GM10248 (cell line): Measurements from ENCODE around the gene ZNF684.
"Not testable (repeated sequence)": the region's sequence is repeated elsewhere in the genome, so short reads cannot be mapped to it uniquely, and the experiment has no call there.

Experiments used
- CTCF ChIA-PET: fragments of 300-600 bp; sonication (Branson Sonifier 250); formaldehyde crosslinking; extraction: SDS; loops from one replicate; lab custom pipeline; 2021; ENCODE audit warnings: antibody characterized with exemption; lab: Yijun Ruan, JAX
- POLR2A ChIA-PET: fragments of 350-650 bp; sonication (Branson Sonifier 250); formaldehyde crosslinking; extraction: SDS; loops from one replicate; lab custom pipeline; 2020; ENCODE audit warnings: antibody characterized with exemption; lab: Yijun Ruan, JAX
- DNase-seq: peaks from one replicate; pipeline ENCODE4 v3.0.0; 2012; ENCODE audit errors: extremely low spot score
- TF ChIP-seq, protein P1 (sequence below): IDR thresholded peaks from 2 replicates; pipeline ENCODE4 v1.5.1; 2012; ENCODE audit warnings: mild to moderate bottlenecking, low read depth; ENCODE audit errors: extremely low read depth, missing control alignments, control extremely low read depth

ZNF684 gene

DNA sequence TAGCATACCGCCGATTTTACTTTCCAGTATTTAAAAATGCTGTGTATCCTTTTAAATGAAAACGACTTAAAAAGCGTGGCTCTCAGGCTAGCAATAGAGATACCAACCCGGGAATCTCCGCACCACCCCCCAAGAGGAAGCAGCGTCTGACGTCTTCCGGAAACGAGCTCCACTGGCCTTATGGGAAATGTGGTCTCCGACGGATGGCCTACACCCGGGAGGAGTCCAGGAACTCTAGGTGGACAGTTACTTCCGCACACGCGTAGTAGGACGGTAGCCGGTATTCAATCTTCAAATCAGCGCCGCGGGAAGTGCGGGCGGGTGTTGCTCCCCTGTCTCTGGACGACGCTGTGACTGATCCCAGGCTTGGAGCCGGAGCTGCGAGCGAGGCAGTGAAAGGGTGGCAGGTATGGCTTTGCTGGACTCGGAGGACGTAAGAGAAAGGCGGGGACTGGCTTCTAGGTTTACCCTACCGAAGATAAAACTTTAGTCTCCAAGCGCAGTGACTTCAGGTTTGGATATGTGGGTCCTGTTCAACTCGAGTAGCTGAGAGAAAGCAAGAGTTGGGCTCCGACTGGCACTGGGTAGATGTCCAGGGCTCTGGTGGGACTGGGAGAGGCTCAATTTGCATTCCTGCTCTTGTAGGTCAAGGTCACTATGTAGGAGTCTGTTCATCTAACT is at the start of gene ZNF684:
Gene ZNF684 (plus strand): TSS at position 257 of the 681 bp plus-strand sequence. CDS start 1,530 bp downstream, outside the sequence.
- ChIA-PET POLR2A (interaction anchor here (0.6 to 1.0 kb wide), 4 partner anchors 23 to 480 kb away, joined by 3 to 5 read pairs (median 3); partner anchors contain the start of gene EXO5), CTCF (interaction anchor here (0.6 to 2.8 kb wide), 17 partner anchors 9 to 890 kb away, joined by 3 to 24 read pairs (median 4); no protein-coding TSS in a partner anchor)
- TF ChIP-seq, protein P1, sequence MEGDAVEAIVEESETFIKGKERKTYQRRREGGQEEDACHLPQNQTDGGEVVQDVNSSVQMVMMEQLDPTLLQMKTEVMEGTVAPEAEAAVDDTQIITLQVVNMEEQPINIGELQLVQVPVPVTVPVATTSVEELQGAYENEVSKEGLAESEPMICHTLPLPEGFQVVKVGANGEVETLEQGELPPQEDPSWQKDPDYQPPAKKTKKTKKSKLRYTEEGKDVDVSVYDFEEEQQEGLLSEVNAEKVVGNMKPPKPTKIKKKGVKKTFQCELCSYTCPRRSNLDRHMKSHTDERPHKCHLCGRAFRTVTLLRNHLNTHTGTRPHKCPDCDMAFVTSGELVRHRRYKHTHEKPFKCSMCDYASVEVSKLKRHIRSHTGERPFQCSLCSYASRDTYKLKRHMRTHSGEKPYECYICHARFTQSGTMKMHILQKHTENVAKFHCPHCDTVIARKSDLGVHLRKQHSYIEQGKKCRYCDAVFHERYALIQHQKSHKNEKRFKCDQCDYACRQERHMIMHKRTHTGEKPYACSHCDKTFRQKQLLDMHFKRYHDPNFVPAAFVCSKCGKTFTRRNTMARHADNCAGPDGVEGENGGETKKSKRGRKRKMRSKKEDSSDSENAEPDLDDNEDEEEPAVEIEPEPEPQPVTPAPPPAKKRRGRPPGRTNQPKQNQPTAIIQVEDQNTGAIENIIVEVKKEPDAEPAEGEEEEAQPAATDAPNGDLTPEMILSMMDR, result no peak
- DNase-seq, result peak; percentile 92

DNA sequence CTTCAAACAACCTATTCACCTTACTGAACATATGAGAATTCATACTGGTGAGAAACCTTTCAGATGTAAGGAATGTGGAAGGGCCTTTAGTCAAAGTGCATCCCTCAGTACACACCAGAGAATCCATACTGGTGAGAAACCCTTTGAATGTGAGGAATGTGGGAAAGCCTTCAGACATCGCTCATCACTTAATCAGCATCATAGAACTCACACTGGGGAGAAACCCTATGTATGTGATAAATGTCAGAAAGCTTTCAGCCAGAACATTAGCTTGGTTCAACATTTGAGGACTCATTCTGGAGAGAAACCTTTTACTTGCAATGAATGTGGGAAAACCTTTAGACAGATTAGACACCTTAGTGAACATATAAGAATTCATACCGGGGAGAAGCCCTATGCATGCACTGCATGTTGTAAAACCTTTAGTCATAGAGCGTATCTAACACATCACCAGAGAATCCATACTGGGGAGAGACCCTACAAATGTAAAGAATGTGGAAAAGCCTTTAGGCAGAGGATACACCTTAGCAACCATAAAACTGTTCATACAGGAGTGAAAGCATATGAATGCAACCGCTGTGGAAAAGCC is 36.0 kb upstream of the ZNF684 start:
- ChIA-PET CTCF (no interaction called here), POLR2A (no interaction called here)
- TF ChIP-seq, protein P1, result no peak
- no peak for DNase-seq

DNA sequence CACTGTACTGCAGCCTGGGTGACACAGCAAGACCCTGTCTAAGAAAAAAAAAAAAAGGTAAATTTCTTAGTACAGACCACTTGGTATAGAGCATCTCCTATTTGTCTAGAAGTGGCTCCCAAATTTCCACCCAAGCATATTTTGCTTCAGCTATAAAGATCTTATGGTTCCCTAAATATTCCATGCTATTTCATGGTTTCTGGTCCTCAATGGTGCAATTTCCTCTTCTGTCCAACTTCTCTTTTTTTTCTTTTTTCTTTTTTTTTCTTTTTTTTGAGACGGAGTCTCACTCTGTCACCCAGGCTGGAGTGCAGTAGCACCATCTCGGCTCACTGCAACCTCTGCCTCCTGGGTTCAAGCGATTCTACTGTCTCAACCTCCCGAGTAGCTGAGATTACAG is 28.8 kb upstream of the ZNF684 start:
- POLR2A ChIA-PET, DNase-seq, CTCF ChIA-PET: not testable (repeated sequence)

DNA sequence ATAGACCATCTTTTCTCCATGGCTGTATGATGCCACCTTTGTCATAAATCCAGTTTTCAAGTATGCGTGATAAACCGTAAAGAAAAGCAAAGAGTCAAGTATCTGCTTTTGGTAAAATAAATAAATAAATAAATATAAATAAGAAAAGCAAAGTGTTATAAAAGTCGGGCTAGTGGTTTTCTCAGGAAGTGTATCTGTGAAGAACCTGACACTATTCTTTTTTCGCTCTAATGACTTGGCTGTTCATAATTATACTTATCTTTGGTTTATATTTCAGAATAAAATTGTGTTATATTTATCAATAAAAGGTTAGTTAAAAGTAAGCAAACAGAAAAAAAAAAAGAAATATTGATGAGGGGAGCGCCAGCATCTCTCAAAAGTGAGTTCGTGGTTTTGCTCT is 23.5 kb upstream of the ZNF684 start:
- POLR2A ChIA-PET, result interaction anchor here (1.4 kb wide), 1 partner anchor 23 kb away, joined by 3 read pairs; the partner anchor contains the start of gene ZNF684
- TF ChIP-seq, protein P1, result no peak
- CTCF ChIA-PET, result interaction anchor here (1.5 kb wide), 1 partner anchor 9 kb away, joined by 3 read pairs; no protein-coding TSS in a partner anchor
- no peak for DNase-seq

DNA sequence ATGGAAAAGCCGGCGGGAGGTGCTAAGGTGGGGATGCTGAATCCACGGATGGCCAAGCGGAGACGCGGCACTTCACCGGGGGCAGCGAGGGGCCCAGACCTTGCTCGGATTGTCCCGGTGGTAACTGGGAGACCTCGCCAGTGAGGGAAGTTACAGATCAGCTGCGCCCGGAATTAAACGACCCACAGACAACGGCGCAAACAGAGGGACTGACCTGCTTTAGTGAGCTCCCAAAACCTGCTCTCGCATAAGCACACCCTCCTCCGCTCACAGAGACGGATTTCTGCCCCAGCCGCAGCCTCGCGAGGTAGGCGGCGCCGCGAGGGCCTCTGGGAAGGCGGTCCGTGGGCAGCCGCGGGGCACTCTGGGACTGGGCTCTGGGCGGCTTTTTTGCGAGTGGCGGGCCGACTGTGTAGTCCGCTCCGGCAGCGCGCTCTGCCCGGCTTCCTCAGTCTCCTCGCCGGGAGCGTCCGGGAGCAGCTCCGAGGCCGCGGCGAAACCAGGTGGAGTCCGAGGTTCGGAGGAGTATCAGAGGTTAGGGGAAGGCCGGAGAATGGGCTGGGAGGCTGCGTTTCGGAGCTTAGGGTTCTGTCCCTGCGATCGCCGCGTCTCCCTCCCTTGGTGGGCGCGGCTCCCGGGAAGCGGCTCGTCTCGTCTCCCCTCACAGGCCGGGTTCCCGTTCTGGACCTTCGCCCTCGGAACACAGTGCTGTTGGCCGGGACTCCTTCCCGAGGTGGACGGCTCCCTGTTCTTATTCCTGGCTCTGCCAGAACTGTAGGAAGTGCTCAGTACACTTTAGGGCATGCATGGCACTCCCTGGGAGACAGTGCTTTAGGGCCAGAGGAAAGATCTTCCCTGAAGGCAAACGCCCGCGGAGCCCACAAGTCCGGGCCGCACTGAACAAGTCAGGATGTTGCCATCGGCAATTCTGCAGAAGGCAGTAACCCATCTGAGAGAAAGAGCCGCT is 22.8 kb upstream of the ZNF684 start, which contains the start of gene EXO5:
Gene EXO5 (plus strand): TSS at position 393 of the 967 bp plus-strand sequence. CDS start 5,778 bp downstream, outside the sequence.
- TF ChIP-seq, protein P1, result no peak
- ChIA-PET POLR2A (interaction anchor here (1.4 kb wide), 1 partner anchor 23 kb away, joined by 3 read pairs; the partner anchor contains the start of gene ZNF684), CTCF (interaction anchor here (1.5 kb wide), 1 partner anchor 9 kb away, joined by 3 read pairs; no protein-coding TSS in a partner anchor)
- peak; percentile 90 for DNase-seq

DNA sequence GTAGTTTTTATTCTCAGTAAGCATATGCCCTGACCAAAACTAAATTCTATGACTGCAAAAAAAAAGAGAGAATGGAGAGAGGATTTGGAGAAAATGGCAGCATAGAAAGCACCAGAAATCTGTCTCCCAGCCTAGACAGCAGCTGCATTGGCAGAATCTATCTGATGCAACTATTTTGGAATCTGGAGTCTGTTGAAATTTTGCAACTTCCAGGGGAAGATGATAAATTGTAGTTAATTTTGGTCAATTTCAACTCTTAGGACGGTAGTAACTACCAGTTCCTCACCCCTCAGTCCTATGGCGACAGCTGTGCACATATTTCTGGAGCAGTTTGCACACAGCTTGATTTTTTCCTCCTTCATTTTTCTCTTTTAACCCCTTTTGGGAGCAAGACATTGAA is 11.9 kb upstream of the ZNF684 start:
- ChIA-PET CTCF (no interaction called here), POLR2A (no interaction called here)
- TF ChIP-seq, protein P1, result no peak
- DNase-seq, result no peak
